Measurements from ENCODE around the gene NBAS. TPM values are rescaled to one million over a fixed set of nuclear protein-coding genes. Genes with fewer than 3 reads are reported as not detected.
A peak's percentile ranks its signal among the peaks of the same experiment; 100 is the strongest.

NBAS gene
- total and polyA plus RNA-seq, 2 of the 13 experiments (the other 11 are each of a cell fraction or from before 2014, with no cell fraction given) = 33.6 to 58.7 TPM

GRCh38 chr2:15279201-15279876 is 281.8 kb downstream of the NBAS start:
- CTCF ChIA-PET (ENCODE audit: low intra/inter-chr PET ratio, low total read pairs) = no interaction called here
- Histone ChIP-seq H3K79me2 (ENCODE audit: insufficient read depth, low read length) (no peaks in the 10 kb centered on the region), H3K36me3 (replicated peaks in 1 of 2; ENCODE audit: control insufficient read depth in 1 of 2, insufficient read depth in 2 of 2, low read length in 2 of 2) (peaks cover 5 to 28% of the 10 kb centered on the region in 2 experiments), H3K9ac (ENCODE audit: insufficient read depth, low read depth, low read length) (no peak overlapping the region), H3K27me3 (ENCODE audit: control insufficient read depth in 1 of 2, insufficient read depth in 2 of 2, low read length in 2 of 2) (no peaks in the 10 kb centered on the region), H4K20me1 (ENCODE audit: insufficient read depth, low read length) (no peaks in the 10 kb centered on the region), H3K4me1 (ENCODE audit: insufficient read depth, low read length) (peaks cover 26% of the 10 kb centered on the region), H3K4me2 (ENCODE audit: low read depth, low read length) (no peak overlapping the region), H3K4me3 (replicated peaks in 1 of 3; ENCODE audit: insufficient read depth in 1 of 3, low read depth in 2 of 3, low read length in 3 of 3) (no peak overlapping the region), H3K27ac (ENCODE audit: extremely low read length, insufficient read depth, low read length) (no peak overlapping the region), H2AFZ (ENCODE audit: low read length) (no peak overlapping the region), H3K9me3 (ENCODE audit: low read length) (no peaks in the 10 kb centered on the region)
- peak; percentile 67 for FAIRE-seq
- peak; percentile 15 for DNase-seq (ENCODE audit: low spot score)
- TF ChIP-seq TCF7 (IDR thresholded peaks at IDR 0.05; ENCODE audit: low read depth) = 0 out of 2 replicates have a peak, but pooled peaks have one; percentile 45
- TF ChIP-seq ARID5B (CRISPR knock-in tag; IDR thresholded peaks at IDR 0.05) = peak; percentile 19; the same call in 1 of the 2 replicates
- no peak for TF ChIP-seq GPN1 (CRISPR knock-in tag; IDR thresholded peaks at IDR 0.05; ENCODE audit: borderline replicate concordance)
- WGBS (ENCODE audit: low lambda C conversion rate) = 63% methylated on average over 2 of the region's 2 CpGs
- ATAC-seq = peak; percentile 43; the same call in 1 of the 3 replicates
- in situ Hi-C loops (cut with HindIII; ENCODE audit: extremely low pct_ligation_motif_present, low pct_unique_long_range_greater_than_20kb) (no loop called here), intact Hi-C loops (cut with micrococcal nuclease; ENCODE audit: unreplicated experiment) (no loop called here)
- BruUV-seq (replicated peaks) = no TSS peak
- POLR2A ChIA-PET = no interaction called here

- ATAC-seq = no peak
- Histone ChIP-seq H4K20me1 (ENCODE audit: insufficient read depth, low read length) (no peaks in the 10 kb centered on the region), H3K4me2 (ENCODE audit: low read depth, low read length) (no peak overlapping the region), H3K36me3 (replicated peaks in 1 of 2; ENCODE audit: control insufficient read depth in 1 of 2, insufficient read depth in 2 of 2, low read length in 2 of 2) (peaks cover 5 to 28% of the 10 kb centered on the region in 2 experiments), H2AFZ (ENCODE audit: low read length) (no peak overlapping the region), H3K4me3 (replicated peaks in 1 of 3; ENCODE audit: insufficient read depth in 1 of 3, low read depth in 2 of 3, low read length in 3 of 3) (no peak overlapping the region), H3K9ac (ENCODE audit: insufficient read depth, low read depth, low read length) (no peak overlapping the region), H3K27ac (ENCODE audit: extremely low read length, insufficient read depth, low read length) (no peak overlapping the region), H3K9me3 (ENCODE audit: low read length) (no peaks in the 10 kb centered on the region), H3K79me2 (ENCODE audit: insufficient read depth, low read length) (no peaks in the 10 kb centered on the region), H3K4me1 (ENCODE audit: insufficient read depth, low read length) (peaks cover 26% of the 10 kb centered on the region), H3K27me3 (ENCODE audit: control insufficient read depth in 1 of 2, insufficient read depth in 2 of 2, low read length in 2 of 2) (no peaks in the 10 kb centered on the region)
- no peak for FAIRE-seq
- ChIA-PET POLR2A (no interaction called here), CTCF (ENCODE audit: low intra/inter-chr PET ratio, low total read pairs) (no interaction called here)
- no peak for DNase-seq (ENCODE audit: low spot score)
- no TSS peak for BruUV-seq (replicated peaks)
- intact Hi-C loops (cut with micrococcal nuclease; ENCODE audit: unreplicated experiment) = no loop called here
- 96% methylated on average over 3 of the region's 3 CpGs for WGBS (ENCODE audit: low lambda C conversion rate)
- in situ Hi-C loops (cut with HindIII; ENCODE audit: extremely low pct_ligation_motif_present, low pct_unique_long_range_greater_than_20kb) = no loop called here
- TF ChIP-seq PHB2 (IDR thresholded peaks at IDR 0.05; ENCODE audit: partially characterized antibody) = no peak
- TF ChIP-seq ZNF570 (CRISPR knock-in tag; IDR thresholded peaks at IDR 0.05; ENCODE audit: borderline replicate concordance) = no peak
- TF ChIP-seq ONECUT2 (CRISPR knock-in tag; IDR thresholded peaks at IDR 0.05) = no peak
- TF ChIP-seq ZNF646 (CRISPR knock-in tag; IDR thresholded peaks at IDR 0.05) = no peak
- no peak for TF ChIP-seq KLF13 (CRISPR knock-in tag; IDR thresholded peaks at IDR 0.05)
These were observed 282.8 kb downstream of the NBAS start for GRCh38 chr2:15278296-15278695.

Data from HepG2 (cell line).